HFFc6 (cell line): ENCODE results near the gene GNS. TPM values are rescaled to one million over a fixed set of nuclear protein-coding genes. Genes with fewer than 3 reads are reported as not detected.

Experiments
- DNase-seq: peaks from one replicate; pipeline ENCODE4 v3.0.0-alpha.2; 2018
- H3K27ac Mint-ChIP-seq: 2 replicates; pipeline ENCODE4 v1.8.0; 2020; ENCODE audit warnings: mild to moderate bottlenecking, mixed read lengths
- H3K27me3 Mint-ChIP-seq: 2 replicates; pipeline ENCODE4 v1.8.0; 2021; ENCODE audit warnings: mild to moderate bottlenecking, moderate library complexity, mixed read lengths; ENCODE audit not compliant: insufficient read depth
- H3K36me3 Mint-ChIP-seq: 2 replicates; pipeline ENCODE4 v1.8.0; 2021; ENCODE audit warnings: low read depth, mixed read lengths
- H3K4me1 Mint-ChIP-seq: 2 replicates; pipeline ENCODE4 v1.8.0; 2020; ENCODE audit warnings: low read depth, mixed read lengths
- H3K4me3 Mint-ChIP-seq: 2 replicates; pipeline ENCODE4 v1.8.0; 2020; ENCODE audit warnings: mild to moderate bottlenecking, moderate library complexity, mixed read lengths
- H3K9me3 Mint-ChIP-seq: 2 replicates; pipeline ENCODE4 v1.8.0; 2020; ENCODE audit warnings: mild to moderate bottlenecking, mixed read lengths
- CTCF ChIP-seq: fragments of 200-600 bp; sonication (generic); IDR thresholded peaks from 2 replicates; pipeline ENCODE4 v1.5.0; 2021; ENCODE audit warnings: antibody characterized with exemption, mild to moderate bottlenecking
- total RNA-seq, 6 experiments: library from RNA; stranded (reverse); fragmentation: NEBNext Ultra II Directional; extraction: Animal tissue kit (Norgen Biotek cat#: 25700); gene quantifications; 2 replicates in 1 of 6; 3 replicates in 5 of 6; pipeline ENCODE4 v1.2.3, GENCODE V29; 2021

Gene GNS
- total RNA-seq, 6 experiments from 2014 or later = 86.4 to 104 (median 91.2) TPM

GRCh38 chr12:64773386-64773785, 14.2 kb upstream of the GNS start:
- DNase-seq = no peak
- Mint-ChIP-seq H3K4me1 (no peaks in the 10 kb centered on the region), H3K9me3 (peaks cover 15% of the 10 kb centered on the region), H3K27me3 (peaks cover 34% of the 10 kb centered on the region), H3K36me3 (peaks cover 8% of the 10 kb centered on the region; the same call in 1 of the 2 replicates), H3K4me3 (no peak overlapping the region), H3K27ac (no peak overlapping the region)
- TF ChIP-seq CTCF = no peak

GRCh38 chr12:64767495-64767894, 8.3 kb upstream of the GNS start:
- H3K36me3 Mint-ChIP-seq = no peaks in the 10 kb centered on the region
- DNase-seq = no peak
- peaks cover 6% of the 10 kb centered on the region for H3K27me3 Mint-ChIP-seq
- H3K4me1 Mint-ChIP-seq = no peaks in the 10 kb centered on the region
- TF ChIP-seq CTCF = no peak
- H3K9me3 Mint-ChIP-seq = no peaks in the 10 kb centered on the region
- H3K27ac Mint-ChIP-seq = no peak overlapping the region
- no peak overlapping the region for H3K4me3 Mint-ChIP-seq

- Mint-ChIP-seq H3K4me3 (no peak overlapping the region), H3K27me3 (peaks cover 4% of the 10 kb centered on the region), H3K4me1 (peaks cover 26% of the 10 kb centered on the region), H3K27ac (no peak overlapping the region), H3K9me3 (no peaks in the 10 kb centered on the region), H3K36me3 (no peaks in the 10 kb centered on the region)
- no peak for DNase-seq
- TF ChIP-seq CTCF = no peak
These were observed 1.8 kb upstream of the GNS start for GRCh38 chr12:64760808-64761573.

- Mint-ChIP-seq H3K36me3 (0 out of 2 replicates have a peak, but pooled peaks cover 8% of the 10 kb centered on the region), H3K27me3 (peaks cover 4% of the 10 kb centered on the region), H3K9me3 (no peaks in the 10 kb centered on the region), H3K27ac (no peak overlapping the region), H3K4me1 (peaks cover 35% of the 10 kb centered on the region), H3K4me3 (peak overlapping the region; percentile 97)
- no peak for TF ChIP-seq CTCF
- no peak for DNase-seq
These were observed 1.4 kb downstream of the GNS start for GRCh38 chr12:64757771-64758170.

GRCh38 chr12:64756376-64756775, 2.8 kb downstream of the GNS start:
- no peak overlapping the region for H3K4me3 Mint-ChIP-seq
- H3K9me3 Mint-ChIP-seq = no peaks in the 10 kb centered on the region
- H3K27ac Mint-ChIP-seq = no peak overlapping the region
- TF ChIP-seq CTCF = no peak
- peaks cover 40% of the 10 kb centered on the region for H3K4me1 Mint-ChIP-seq
- H3K36me3 Mint-ChIP-seq = 0 out of 2 replicates have a peak, but pooled peaks cover 8% of the 10 kb centered on the region
- DNase-seq = no peak
- peaks cover 1% of the 10 kb centered on the region; the same call in 1 of the 2 replicates for H3K27me3 Mint-ChIP-seq
